Endothelial cell of hepatic sinusoid (primary cell): ENCODE measurements around the gene RET.

Experiments used
- in situ Hi-C: cut with HindIII; loops from 2 replicates; pipeline ENCODE4 v1.10.0; 2017; ENCODE audit warnings: low sequenced_read_pairs

RET gene

GRCh38 chr10:43060291-43060690 is 16.6 kb upstream of the RET start:
- in situ Hi-C loops: loop anchor here (25.0 kb wide), 1 partner anchor 173 kb away; no protein-coding TSS in a partner anchor

- in situ Hi-C loops: loop anchor here (25.0 kb wide), 1 partner anchor 174 kb away; no protein-coding TSS in a partner anchor
Observed at GRCh38 chr10:43061331-43061730, 15.5 kb upstream of the RET start.

GRCh38 chr10:43061760-43062159 is 15.1 kb upstream of the RET start:
- in situ Hi-C loops: loop anchor here (25.0 kb wide), 1 partner anchor 174 kb away; no protein-coding TSS in a partner anchor

GRCh38 chr10:43062402-43063160 is 14.3 kb upstream of the RET start:
- in situ Hi-C loops: loop anchor here (25.0 kb wide), 1 partner anchor 175 kb away; no protein-coding TSS in a partner anchor

- in situ Hi-C loops: loop anchor here (5.0 to 25.0 kb wide), 3 partner anchors 37 to 177 kb away; no protein-coding TSS in a partner anchor
Observed at GRCh38 chr10:43064331-43065075, 12.4 kb upstream of the RET start.

- in situ Hi-C loops: loop anchor here (5.0 to 25.0 kb wide), 3 partner anchors 38 to 178 kb away; no protein-coding TSS in a partner anchor
Observed at GRCh38 chr10:43065234-43065633, 11.6 kb upstream of the RET start.

- in situ Hi-C loops: loop anchor here (5.0 to 25.0 kb wide), 3 partner anchors 38 to 178 kb away; no protein-coding TSS in a partner anchor
Observed at GRCh38 chr10:43065761-43066160, 11.1 kb upstream of the RET start.

GRCh38 chr10:43066481-43066880 is 10.4 kb upstream of the RET start:
- in situ Hi-C loops: loop anchor here (5.0 to 25.0 kb wide), 3 partner anchors 39 to 179 kb away; no protein-coding TSS in a partner anchor

GRCh38 chr10:43067391-43068135 is 9.3 kb upstream of the RET start:
- in situ Hi-C loops: loop anchor here (5.0 to 25.0 kb wide), 3 partner anchors 40 to 180 kb away; no protein-coding TSS in a partner anchor

GRCh38 chr10:43068136-43068395 is 8.8 kb upstream of the RET start:
- in situ Hi-C loops: loop anchor here (5.0 to 25.0 kb wide), 3 partner anchors 41 to 181 kb away; no protein-coding TSS in a partner anchor

- in situ Hi-C loops: loop anchor here (5.0 to 25.0 kb wide), 3 partner anchors 41 to 181 kb away; no protein-coding TSS in a partner anchor
Observed at GRCh38 chr10:43068471-43069210, 8.2 kb upstream of the RET start.

- in situ Hi-C loops: loop anchor here (5.0 to 25.0 kb wide), 3 partner anchors 42 to 182 kb away; no protein-coding TSS in a partner anchor
Observed at GRCh38 chr10:43069211-43069515, 7.7 kb upstream of the RET start.

GRCh38 chr10:43069579-43069978 is 7.3 kb upstream of the RET start:
- in situ Hi-C loops: loop anchor here (5.0 to 25.0 kb wide), 3 partner anchors 42 to 182 kb away; no protein-coding TSS in a partner anchor

GRCh38 chr10:43070121-43071085 is 6.5 kb upstream of the RET start:
- in situ Hi-C loops: loop anchor here (25.0 kb wide), 1 partner anchor 183 kb away; no protein-coding TSS in a partner anchor

GRCh38 chr10:43071865-43072650 is 4.8 kb upstream of the RET start:
- in situ Hi-C loops: loop anchor here (25.0 kb wide), 1 partner anchor 185 kb away; no protein-coding TSS in a partner anchor

- in situ Hi-C loops: loop anchor here (25.0 kb wide), 1 partner anchor 186 kb away; no protein-coding TSS in a partner anchor
Observed at GRCh38 chr10:43073191-43073590, 3.7 kb upstream of the RET start.

GRCh38 chr10:43073721-43074120 is 3.1 kb upstream of the RET start:
- in situ Hi-C loops: loop anchor here (25.0 kb wide), 1 partner anchor 186 kb away; no protein-coding TSS in a partner anchor

- in situ Hi-C loops: loop anchor here (25.0 kb wide), 1 partner anchor 187 kb away; no protein-coding TSS in a partner anchor
Observed at GRCh38 chr10:43074409-43074808, 2.5 kb upstream of the RET start.
